Mammary epithelial cell (primary cell): Measurements from ENCODE around the gene UQCC5.

Experiments used
- EZH2 ChIP-seq: IDR thresholded peaks from 2 replicates; pipeline ENCODE4 v1.6.1; 2012; ENCODE audit warnings: low read length, inconsistent platforms, borderline replicate concordance
- TF ChIP-seq, protein P1 (sequence below), 2 donors: IDR thresholded peaks in 1 of 2; conservative IDR thresholded peaks in 1 of 2; 2 replicates each; pipeline ENCODE4 v1.5.1; 2011 to 2012; ENCODE audit warnings: inconsistent platforms in 2 of 2, low read length in 2 of 2, mild to moderate bottlenecking in 2 of 2, control low read depth in 1 of 2, low read depth in 1 of 2; ENCODE audit not compliant: insufficient read depth in 1 of 2; ENCODE audit errors: extremely low read depth in 1 of 2

DNA sequence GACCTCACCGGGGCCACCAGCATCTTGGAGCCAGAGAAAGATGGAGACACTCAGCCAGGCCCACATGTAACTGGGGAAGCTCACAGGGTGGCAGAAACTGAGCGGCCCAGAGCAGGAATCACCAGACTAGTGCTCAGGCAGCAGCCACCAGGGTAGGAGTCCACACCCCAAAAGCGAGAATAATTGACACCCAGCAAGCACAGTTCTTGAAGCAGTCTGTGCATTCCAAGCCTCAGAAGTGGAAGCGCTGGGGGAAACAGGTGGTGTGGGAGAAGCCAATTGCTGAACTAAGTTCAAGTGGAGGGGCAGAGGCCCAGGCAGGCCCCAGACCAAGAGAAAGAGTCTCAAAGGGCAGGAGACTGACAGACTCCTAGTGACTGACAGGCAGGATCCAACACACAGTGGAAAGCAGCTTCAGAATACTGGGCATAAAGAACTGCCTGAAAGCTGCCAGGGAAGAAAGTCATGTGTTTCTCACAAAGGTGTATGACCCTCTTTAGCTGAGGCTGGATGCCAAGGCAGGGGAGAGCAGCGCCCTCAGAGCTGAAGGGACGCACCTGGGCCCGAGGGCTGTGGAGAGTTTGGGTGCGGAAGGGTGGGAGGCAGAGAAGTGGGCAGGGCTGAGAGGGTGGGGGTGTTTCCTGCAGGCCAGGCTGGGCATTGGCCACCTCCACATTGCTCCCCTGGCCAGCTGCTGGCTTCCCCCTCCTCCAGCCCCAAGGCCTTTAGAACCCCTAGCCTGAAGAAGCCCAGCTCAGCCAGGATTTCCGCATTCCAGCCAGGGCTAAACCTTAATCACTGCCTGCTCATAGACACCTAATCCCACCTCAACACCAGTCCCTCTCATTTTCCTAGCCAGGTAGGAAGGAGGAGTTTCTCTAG lies 10.5 kb upstream of the UQCC5 start:
- TF ChIP-seq, protein P1, sequence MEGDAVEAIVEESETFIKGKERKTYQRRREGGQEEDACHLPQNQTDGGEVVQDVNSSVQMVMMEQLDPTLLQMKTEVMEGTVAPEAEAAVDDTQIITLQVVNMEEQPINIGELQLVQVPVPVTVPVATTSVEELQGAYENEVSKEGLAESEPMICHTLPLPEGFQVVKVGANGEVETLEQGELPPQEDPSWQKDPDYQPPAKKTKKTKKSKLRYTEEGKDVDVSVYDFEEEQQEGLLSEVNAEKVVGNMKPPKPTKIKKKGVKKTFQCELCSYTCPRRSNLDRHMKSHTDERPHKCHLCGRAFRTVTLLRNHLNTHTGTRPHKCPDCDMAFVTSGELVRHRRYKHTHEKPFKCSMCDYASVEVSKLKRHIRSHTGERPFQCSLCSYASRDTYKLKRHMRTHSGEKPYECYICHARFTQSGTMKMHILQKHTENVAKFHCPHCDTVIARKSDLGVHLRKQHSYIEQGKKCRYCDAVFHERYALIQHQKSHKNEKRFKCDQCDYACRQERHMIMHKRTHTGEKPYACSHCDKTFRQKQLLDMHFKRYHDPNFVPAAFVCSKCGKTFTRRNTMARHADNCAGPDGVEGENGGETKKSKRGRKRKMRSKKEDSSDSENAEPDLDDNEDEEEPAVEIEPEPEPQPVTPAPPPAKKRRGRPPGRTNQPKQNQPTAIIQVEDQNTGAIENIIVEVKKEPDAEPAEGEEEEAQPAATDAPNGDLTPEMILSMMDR (conservative IDR thresholded peaks at IDR 0.05 in 1 of 2, IDR thresholded peaks at IDR 0.05 in 1 of 2; ENCODE audit: extremely low read depth in 1 of 2, insufficient read depth in 1 of 2, low read depth in 1 of 2, low read length in 2 of 2) = no peak
- no peak for TF ChIP-seq EZH2
